Caco-2 (cell line): ENCODE data around the gene EHMT1. TPM values are rescaled to one million over a fixed set of nuclear protein-coding genes. Genes with fewer than 3 reads are reported as not detected.

Source experiments
- BruUV-seq: library from RNA; stranded (reverse); fragments of 400-500 nt; replicated peaks from 2 replicates; lab custom pipeline; 2021; lab: Mats Ljungman, UMichigan
- CTCF ChIA-PET: fragments of 300-600 bp; sonication (Branson Sonifier 250); formaldehyde crosslinking; loops from one replicate; lab custom pipeline; 2022; ENCODE audit warnings: antibody characterized with exemption; lab: Charles Lee
- POLR2A ChIA-PET: fragments of 300-600 bp; sonication (Branson Sonifier 250); formaldehyde crosslinking; loops from one replicate; lab custom pipeline; 2022; ENCODE audit warnings: antibody characterized with exemption; lab: Charles Lee
- DNase-seq, 2 experiments: peaks; one replicate each; pipeline versions ENCODE4 v3.0.0 to v3.0.0-alpha.2; 2020 to 2022
- H3K27me3 ChIP-seq: replicated peaks from 2 replicates; pipeline ENCODE4 v1.6.0; 2011; ENCODE audit warnings: low read length; ENCODE audit not compliant: control insufficient read depth, insufficient read depth
- H3K36me3 ChIP-seq: 2 replicates; pipeline ENCODE4 v1.5.1; 2011; ENCODE audit warnings: low read length; ENCODE audit not compliant: control insufficient read depth, insufficient read depth
- H3K4me1 ChIP-seq: fragments of 250-450 bp; sonication (Bioruptor Pico); 2 replicates; pipeline ENCODE4 v1.5.1; 2020; ENCODE audit warnings: mild to moderate bottlenecking
- H3K4me3 ChIP-seq: 2 replicates; pipeline ENCODE4 v1.5.1; 2011; ENCODE audit warnings: low read depth, mild to moderate bottlenecking, control low read depth, low read length
- H3K9me3 ChIP-seq: fragments of 250-450 bp; sonication (Bioruptor Pico); 2 replicates; pipeline ENCODE4 v1.5.1; 2020; ENCODE audit warnings: mild to moderate bottlenecking, moderate library complexity
- H3K27ac Mint-ChIP-seq: one replicate; pipeline ENCODE4 v1.8.0; 2022; ENCODE audit warnings: mixed read lengths; ENCODE audit not compliant: unreplicated experiment
- H3K27me3 Mint-ChIP-seq: one replicate; pipeline ENCODE4 v1.8.0; 2022; ENCODE audit warnings: mixed read lengths; ENCODE audit not compliant: insufficient read depth, unreplicated experiment
- H3K36me3 Mint-ChIP-seq: one replicate; pipeline ENCODE4 v1.8.0; 2022; ENCODE audit warnings: mild to moderate bottlenecking, mixed read lengths; ENCODE audit not compliant: insufficient read depth, unreplicated experiment
- H3K4me1 Mint-ChIP-seq: one replicate; pipeline ENCODE4 v1.8.0; 2022; ENCODE audit warnings: low read depth, mixed read lengths; ENCODE audit not compliant: unreplicated experiment
- H3K4me3 Mint-ChIP-seq: one replicate; pipeline ENCODE4 v1.8.0; 2022; ENCODE audit warnings: mild to moderate bottlenecking, moderate library complexity, mixed read lengths; ENCODE audit not compliant: unreplicated experiment
- H3K9me3 Mint-ChIP-seq: one replicate; pipeline ENCODE4 v1.8.0; 2022; ENCODE audit warnings: mixed read lengths; ENCODE audit not compliant: unreplicated experiment
- CTCF ChIP-seq, 2 experiments: fragments of 200-600 bp in 1 of 2; IDR thresholded peaks; 1 replicate in 1 of 2; 2 replicates in 1 of 2; pipeline versions ENCODE4 v1.5.1 to v1.8.0; 2011 to 2022; ENCODE audit warnings: antibody characterized with exemption in 1 of 2, control low read depth in 1 of 2, inconsistent platforms in 1 of 2, low read depth in 1 of 2, low read length in 1 of 2, mild to moderate bottlenecking in 1 of 2, moderate library complexity in 1 of 2; ENCODE audit not compliant: insufficient read depth in 1 of 2, severe bottlenecking in 1 of 2, unreplicated experiment in 1 of 2
- intact Hi-C: fragments of 100-400 bp; cut with micrococcal nuclease; formaldehyde crosslinking; loops from one replicate; pipeline ENCODE4 v1.10.0; 2022; ENCODE audit not compliant: unreplicated experiment
- total RNA-seq: library from RNA; stranded (reverse); gene quantifications from 2 replicates; pipeline ENCODE4 v1.2.3, GENCODE V29; 2022

EHMT1 gene
- total RNA-seq, 1 experiment from 2014 or later: 92.9 TPM

- no peaks in the 10 kb centered on the region; the same call in 1 of the 2 replicates for H3K36me3 ChIP-seq
- intact Hi-C loops: no loop called here
- H3K4me3 Mint-ChIP-seq: no peak overlapping the region
- POLR2A ChIA-PET: no interaction called here
- no peaks in the 10 kb centered on the region for H3K27me3 Mint-ChIP-seq
- no peaks in the 10 kb centered on the region for H3K4me1 Mint-ChIP-seq
- H3K9me3 ChIP-seq: no peaks in the 10 kb centered on the region; the same call in 1 of the 2 replicates
- peaks cover 45% of the 10 kb centered on the region for H3K36me3 Mint-ChIP-seq
- H3K27ac Mint-ChIP-seq: no peak overlapping the region
- peaks cover 10% of the 10 kb centered on the region for H3K9me3 Mint-ChIP-seq
- no peak for DNase-seq
- no peaks in the 10 kb centered on the region for H3K27me3 ChIP-seq
- no peak for TF ChIP-seq CTCF (IDR thresholded peaks at IDR 0.05; ENCODE audit: insufficient read depth in 1 of 2, low read depth in 1 of 2, low read length in 1 of 2, severe bottlenecking in 1 of 2, unreplicated experiment in 1 of 2)
- H3K4me3 ChIP-seq: no peak overlapping the region
- no TSS peak for BruUV-seq
- CTCF ChIA-PET: no interaction called here
- H3K4me1 ChIP-seq: no peaks in the 10 kb centered on the region
Measured at GRCh38 chr9:137738703-137739102, 119.9 kb downstream of the EHMT1 start.

GRCh38 chr9:137739371-137740309 lies 120.8 kb downstream of the EHMT1 start:
- no peak overlapping the region for H3K27ac Mint-ChIP-seq
- intact Hi-C loops: no loop called here

GRCh38 chr9:137740312-137740711 lies 121.5 kb downstream of the EHMT1 start:
- Histone ChIP-seq H3K4me3 (no peak overlapping the region), H3K36me3 (no peaks in the 10 kb centered on the region; the same call in 1 of the 2 replicates), H3K4me1 (no peaks in the 10 kb centered on the region), H3K27me3 (no peaks in the 10 kb centered on the region), H3K9me3 (no peaks in the 10 kb centered on the region)
- H3K27ac Mint-ChIP-seq: no peak overlapping the region
- CTCF ChIA-PET: no interaction called here
- DNase-seq: no peak
- H3K36me3 Mint-ChIP-seq: peaks cover 50% of the 10 kb centered on the region
- no TSS peak for BruUV-seq
- POLR2A ChIA-PET: no interaction called here
- TF ChIP-seq CTCF (IDR thresholded peaks at IDR 0.05; ENCODE audit: insufficient read depth in 1 of 2, low read depth in 1 of 2, low read length in 1 of 2, severe bottlenecking in 1 of 2, unreplicated experiment in 1 of 2): no peak
- H3K4me3 Mint-ChIP-seq: no peak overlapping the region
- intact Hi-C loops: no loop called here
- no peaks in the 10 kb centered on the region for H3K27me3 Mint-ChIP-seq
- H3K9me3 Mint-ChIP-seq: no peaks in the 10 kb centered on the region
- H3K4me1 Mint-ChIP-seq: no peaks in the 10 kb centered on the region

More at GRCh38 chr9:137739371-137740309, 120.8 kb downstream of the EHMT1 start:
- CTCF ChIA-PET: no interaction called here
- H3K36me3 Mint-ChIP-seq: peaks cover 45% of the 10 kb centered on the region
- no peak for TF ChIP-seq CTCF (IDR thresholded peaks at IDR 0.05; ENCODE audit: insufficient read depth in 1 of 2, low read depth in 1 of 2, low read length in 1 of 2, severe bottlenecking in 1 of 2, unreplicated experiment in 1 of 2)
- Histone ChIP-seq H3K9me3 (no peaks in the 10 kb centered on the region), H3K4me1 (no peaks in the 10 kb centered on the region), H3K36me3 (no peaks in the 10 kb centered on the region; the same call in 1 of the 2 replicates), H3K27me3 (no peaks in the 10 kb centered on the region), H3K4me3 (no peak overlapping the region)
- BruUV-seq: no TSS peak
- POLR2A ChIA-PET: no interaction called here
- peaks cover under 1% of the 10 kb centered on the region for H3K9me3 Mint-ChIP-seq
- H3K27me3 Mint-ChIP-seq: no peaks in the 10 kb centered on the region
- H3K4me1 Mint-ChIP-seq: no peaks in the 10 kb centered on the region
- DNase-seq: no peak
- no peak overlapping the region for H3K4me3 Mint-ChIP-seq
